Measurements from ENCODE around the gene COMMD1.
"Not testable (repeated sequence)": the region's sequence is repeated elsewhere in the genome, so short reads cannot be mapped to it uniquely, and the experiment has no call there.

Gene COMMD1

GRCh38 chr2:61909116-61909515 lies 3.6 kb downstream of the COMMD1 start:
- H3K4me3 ChIP-seq (ENCODE audit: low read depth, low read length) = no peak overlapping the region
- TF ChIP-seq CTCF (IDR thresholded peaks at IDR 0.05; ENCODE audit: low read depth, low read length) = no peak

- no peak for TF ChIP-seq CTCF (IDR thresholded peaks at IDR 0.05; ENCODE audit: low read depth, low read length)
- no peak overlapping the region for H3K4me3 ChIP-seq (ENCODE audit: low read depth, low read length)
Observed at GRCh38 chr2:61910603-61911002, 5.1 kb downstream of the COMMD1 start.

- no peak overlapping the region for H3K4me3 ChIP-seq (ENCODE audit: low read depth, low read length)
- no peak for TF ChIP-seq CTCF (IDR thresholded peaks at IDR 0.05; ENCODE audit: low read depth, low read length)
Observed at GRCh38 chr2:61911510-61911909, 6.0 kb downstream of the COMMD1 start.

GRCh38 chr2:61914794-61915193 lies 9.3 kb downstream of the COMMD1 start:
- H3K4me3 ChIP-seq (ENCODE audit: low read depth, low read length) = not testable (repeated sequence)

- H3K4me3 ChIP-seq (ENCODE audit: low read depth, low read length) = no peak overlapping the region
Observed at GRCh38 chr2:61920548-61920947, 15.1 kb downstream of the COMMD1 start.

GRCh38 chr2:61922714-61923113 lies 17.2 kb downstream of the COMMD1 start:
- TF ChIP-seq CTCF (IDR thresholded peaks at IDR 0.05; ENCODE audit: low read depth, low read length) = no peak
- H3K4me3 ChIP-seq (ENCODE audit: low read depth, low read length) = no peak overlapping the region

More at GRCh38 chr2:61920548-61920947, 15.1 kb downstream of the COMMD1 start:
- no peak for TF ChIP-seq CTCF (IDR thresholded peaks at IDR 0.05; ENCODE audit: low read depth, low read length)

GRCh38 chr2:61924895-61925663 lies 19.6 kb downstream of the COMMD1 start:
- H3K4me3 ChIP-seq (ENCODE audit: low read depth, low read length) = no peak overlapping the region
- TF ChIP-seq CTCF (IDR thresholded peaks at IDR 0.05; ENCODE audit: low read depth, low read length) = no peak
